Parathyroid adenoma (tissue), 2 donors: Measurements from ENCODE around the gene CACNA1S.

Experiments used
- H2AFZ ChIP-seq: fragments of 300-600 bp; sonication (generic); one replicate; pipeline ENCODE4 v1.7.0; 2017; ENCODE audit warnings: antibody characterized with exemption, mild to moderate bottlenecking
- H3K27ac ChIP-seq: fragments of 300-600 bp; sonication (generic); one replicate; pipeline ENCODE4 v1.7.0; 2017
- H3K27me3 ChIP-seq: fragments of 300-600 bp; sonication (generic); one replicate; pipeline ENCODE4 v1.7.0; 2017; ENCODE audit warnings: low read length; ENCODE audit not compliant: control insufficient read depth, insufficient read depth
- H3K36me3 ChIP-seq: fragments of 300-600 bp; sonication (generic); one replicate; pipeline ENCODE4 v1.7.0; 2017; ENCODE audit warnings: low read length; ENCODE audit not compliant: control insufficient read depth, insufficient read depth
- H3K4me1 ChIP-seq: fragments of 300-600 bp; sonication (generic); one replicate; pipeline ENCODE4 v1.7.0; 2017; ENCODE audit warnings: control low read depth
- H3K4me2 ChIP-seq: fragments of 300-600 bp; sonication (generic); one replicate; pipeline ENCODE4 v1.7.0; 2017; ENCODE audit warnings: low read length
- H3K4me3 ChIP-seq: fragments of 300-600 bp; sonication (generic); one replicate; pipeline ENCODE4 v1.7.0; 2017; ENCODE audit warnings: low read depth, low read length
- H3K79me2 ChIP-seq: fragments of 300-600 bp; sonication (generic); one replicate; pipeline ENCODE4 v1.7.0; 2017; ENCODE audit warnings: control low read depth
- H3K9ac ChIP-seq: fragments of 300-600 bp; sonication (generic); one replicate; pipeline ENCODE4 v1.7.0; 2017; ENCODE audit warnings: mild to moderate bottlenecking
- H3K9me3 ChIP-seq: fragments of 300-600 bp; sonication (generic); one replicate; pipeline ENCODE4 v1.7.0; 2017; ENCODE audit warnings: low read length; ENCODE audit not compliant: control insufficient read depth
- TF ChIP-seq, protein P1 (sequence below): fragments of 300-600 bp; sonication (generic); IDR thresholded peaks from one replicate; pipeline ENCODE4 v1.7.0; 2017; ENCODE audit warnings: antibody characterized with exemption, mild to moderate bottlenecking
- donor health status: primary hyperparathyroidism.

CACNA1S gene

DNA sequence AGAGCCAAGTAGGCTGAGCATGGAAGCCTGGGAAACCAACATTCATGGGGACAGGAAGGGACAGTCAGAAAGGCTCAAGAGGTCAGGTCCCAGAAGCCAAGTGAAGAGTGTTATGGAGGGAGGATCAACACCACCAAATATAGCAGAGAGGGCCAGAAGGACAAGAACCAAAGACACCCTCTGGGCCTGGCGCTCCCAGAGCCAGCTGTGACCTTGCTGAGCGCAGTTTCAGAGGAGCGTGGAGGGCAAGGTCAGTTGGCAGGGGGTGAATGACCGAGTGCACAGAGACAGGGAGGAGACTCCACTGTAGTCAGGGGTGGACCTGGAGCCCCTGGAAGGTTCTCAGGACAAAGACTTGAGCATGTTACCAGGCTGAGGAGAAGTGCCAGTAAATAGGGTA is 19.2 kb upstream of the CACNA1S start:
- Histone ChIP-seq H3K4me3 (no peak overlapping the region), H3K27ac (no peak overlapping the region), H3K9me3 (no peaks in the 10 kb centered on the region), H3K4me1 (no peaks in the 10 kb centered on the region), H3K4me2 (no peak overlapping the region), H2AFZ (no peak overlapping the region), H3K79me2 (no peaks in the 10 kb centered on the region), H3K27me3 (no peaks in the 10 kb centered on the region), H3K9ac (no peak overlapping the region), H3K36me3 (no peaks in the 10 kb centered on the region)
- TF ChIP-seq, protein P1, sequence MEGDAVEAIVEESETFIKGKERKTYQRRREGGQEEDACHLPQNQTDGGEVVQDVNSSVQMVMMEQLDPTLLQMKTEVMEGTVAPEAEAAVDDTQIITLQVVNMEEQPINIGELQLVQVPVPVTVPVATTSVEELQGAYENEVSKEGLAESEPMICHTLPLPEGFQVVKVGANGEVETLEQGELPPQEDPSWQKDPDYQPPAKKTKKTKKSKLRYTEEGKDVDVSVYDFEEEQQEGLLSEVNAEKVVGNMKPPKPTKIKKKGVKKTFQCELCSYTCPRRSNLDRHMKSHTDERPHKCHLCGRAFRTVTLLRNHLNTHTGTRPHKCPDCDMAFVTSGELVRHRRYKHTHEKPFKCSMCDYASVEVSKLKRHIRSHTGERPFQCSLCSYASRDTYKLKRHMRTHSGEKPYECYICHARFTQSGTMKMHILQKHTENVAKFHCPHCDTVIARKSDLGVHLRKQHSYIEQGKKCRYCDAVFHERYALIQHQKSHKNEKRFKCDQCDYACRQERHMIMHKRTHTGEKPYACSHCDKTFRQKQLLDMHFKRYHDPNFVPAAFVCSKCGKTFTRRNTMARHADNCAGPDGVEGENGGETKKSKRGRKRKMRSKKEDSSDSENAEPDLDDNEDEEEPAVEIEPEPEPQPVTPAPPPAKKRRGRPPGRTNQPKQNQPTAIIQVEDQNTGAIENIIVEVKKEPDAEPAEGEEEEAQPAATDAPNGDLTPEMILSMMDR = no peak

DNA sequence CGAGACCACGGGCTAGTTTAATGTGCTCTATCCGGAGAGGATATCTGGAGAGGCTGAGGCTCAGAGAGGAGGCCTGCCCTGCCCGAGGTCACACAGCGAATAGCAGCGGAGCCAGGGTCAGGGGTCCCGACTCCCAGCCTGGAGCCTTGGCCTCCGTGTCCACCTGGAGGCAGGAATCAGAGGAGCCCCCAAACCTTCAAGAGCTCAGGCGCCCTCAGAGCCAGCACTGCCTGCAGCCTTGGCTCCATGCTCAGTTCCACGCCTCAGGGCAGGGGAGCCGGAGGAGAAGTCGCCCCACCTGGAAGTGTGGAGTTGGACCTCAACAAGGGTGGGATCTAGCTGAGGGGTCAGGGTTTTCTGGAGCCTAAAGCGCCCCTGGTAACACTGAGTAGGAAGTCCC is 16.7 kb upstream of the CACNA1S start:
- H3K4me2 ChIP-seq = no peak overlapping the region
- no peaks in the 10 kb centered on the region for H3K27me3 ChIP-seq
- H3K36me3 ChIP-seq = no peaks in the 10 kb centered on the region
- no peak overlapping the region for H2AFZ ChIP-seq
- H3K4me1 ChIP-seq = no peaks in the 10 kb centered on the region
- H3K79me2 ChIP-seq = no peaks in the 10 kb centered on the region
- H3K4me3 ChIP-seq = no peak overlapping the region
- TF ChIP-seq, protein P1 = no peak
- no peak overlapping the region for H3K9ac ChIP-seq
- no peak overlapping the region for H3K27ac ChIP-seq
- H3K9me3 ChIP-seq = no peaks in the 10 kb centered on the region

DNA sequence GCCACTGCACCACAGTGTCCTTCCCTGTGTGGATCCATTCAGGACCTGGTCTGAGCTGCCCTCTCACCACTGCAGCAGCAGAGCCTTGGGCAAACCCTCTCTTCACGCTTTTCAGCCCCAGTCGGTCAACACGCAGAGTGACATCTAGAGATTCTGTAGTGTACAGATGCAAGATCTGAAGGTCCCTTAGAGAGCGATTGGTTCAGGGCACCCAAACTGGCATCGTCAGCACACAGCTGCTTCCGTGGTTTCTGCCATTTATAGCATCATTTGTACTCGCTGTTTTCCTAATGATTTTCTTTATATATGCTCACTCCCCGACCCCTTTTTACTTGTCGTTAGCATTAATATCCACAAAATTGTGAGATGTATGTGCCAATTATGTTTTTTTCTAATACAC is 16.2 kb upstream of the CACNA1S start:
- Histone ChIP-seq H3K4me1 (no peaks in the 10 kb centered on the region), H3K9me3 (no peaks in the 10 kb centered on the region), H3K27ac (no peak overlapping the region), H2AFZ (no peak overlapping the region), H3K79me2 (no peaks in the 10 kb centered on the region), H3K27me3 (no peaks in the 10 kb centered on the region), H3K9ac (no peak overlapping the region), H3K4me3 (no peak overlapping the region), H3K36me3 (no peaks in the 10 kb centered on the region), H3K4me2 (no peak overlapping the region)
- TF ChIP-seq, protein P1 = no peak

DNA sequence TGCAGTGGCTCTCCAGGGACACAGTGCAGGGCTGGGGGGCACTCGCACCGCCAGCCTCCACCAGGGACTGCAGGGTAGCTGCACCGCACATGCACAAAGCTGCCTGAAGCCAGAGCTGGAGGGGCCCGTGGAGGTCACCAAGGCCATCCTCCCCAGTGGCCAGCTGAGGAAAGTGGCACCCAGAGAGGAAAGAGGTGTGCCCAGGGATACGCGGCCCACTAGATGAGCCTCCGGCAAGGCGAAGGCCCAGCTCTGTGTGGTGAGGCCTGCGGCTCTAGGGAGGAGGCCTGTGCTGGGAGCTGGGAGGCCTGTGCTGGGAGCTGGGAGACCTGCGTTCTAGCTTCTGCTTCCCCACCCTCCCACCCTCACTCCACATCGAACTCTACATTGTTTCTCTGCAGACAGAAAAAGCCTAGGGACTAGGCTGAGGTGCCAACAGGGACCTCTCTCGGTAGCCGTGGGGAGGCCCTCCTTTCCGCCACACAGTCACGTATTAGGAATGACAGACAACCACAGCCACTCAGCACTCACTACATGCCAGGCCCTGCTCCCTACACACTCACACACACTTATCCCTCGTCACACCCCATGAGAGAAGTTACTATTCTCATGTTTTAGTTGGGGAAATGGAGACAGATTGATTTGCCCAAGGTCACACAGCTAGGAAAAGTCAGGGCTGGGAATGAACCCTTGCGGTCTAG is 15.7 kb upstream of the CACNA1S start:
- Histone ChIP-seq H3K79me2 (no peaks in the 10 kb centered on the region), H3K9ac (no peak overlapping the region), H3K4me2 (no peak overlapping the region), H3K36me3 (no peaks in the 10 kb centered on the region), H3K27ac (no peak overlapping the region), H3K9me3 (no peaks in the 10 kb centered on the region), H3K4me1 (no peaks in the 10 kb centered on the region), H2AFZ (no peak overlapping the region), H3K4me3 (no peak overlapping the region), H3K27me3 (no peaks in the 10 kb centered on the region)
- TF ChIP-seq, protein P1 = no peak
